ENCODE results near the gene ALG14. TPM values are rescaled to one million over a fixed set of nuclear protein-coding genes. Genes with fewer than 3 reads are reported as not detected.
"Not testable (repeated sequence)": the region's sequence is repeated elsewhere in the genome, so short reads cannot be mapped to it uniquely, and the experiment has no call there.

The ALG14 gene
- total RNA-seq, 1 donor from 2014 or later = 0.74 TPM

- H3K4me3 ChIP-seq = no peak overlapping the region
- H3K9me3 ChIP-seq = no peaks in the 10 kb centered on the region
- DNase-seq (ENCODE audit: extremely low spot score in 2 of 2) = no peak
- H3K27me3 ChIP-seq = no peaks in the 10 kb centered on the region
- TF ChIP-seq CTCF (IDR thresholded peaks at IDR 0.05) = no peak
- TF ChIP-seq POLR2A (IDR thresholded peaks at IDR 0.05) = no peak
- no peak for TF ChIP-seq POLR2AphosphoS5 (IDR thresholded peaks at IDR 0.05; ENCODE audit: insufficient read depth in 1 of 2, low read depth in 1 of 2)
- intact Hi-C loops (cut with DNase I) = no loop called here
- no peaks in the 10 kb centered on the region for H3K36me3 ChIP-seq
- peak overlapping the region; percentile 61 for H3K27ac ChIP-seq
- H3K4me1 ChIP-seq = peaks cover 24% of the 10 kb centered on the region
Measured at GRCh38 chr1:95002164-95002539, 70.6 kb downstream of the ALG14 start.

DNA sequence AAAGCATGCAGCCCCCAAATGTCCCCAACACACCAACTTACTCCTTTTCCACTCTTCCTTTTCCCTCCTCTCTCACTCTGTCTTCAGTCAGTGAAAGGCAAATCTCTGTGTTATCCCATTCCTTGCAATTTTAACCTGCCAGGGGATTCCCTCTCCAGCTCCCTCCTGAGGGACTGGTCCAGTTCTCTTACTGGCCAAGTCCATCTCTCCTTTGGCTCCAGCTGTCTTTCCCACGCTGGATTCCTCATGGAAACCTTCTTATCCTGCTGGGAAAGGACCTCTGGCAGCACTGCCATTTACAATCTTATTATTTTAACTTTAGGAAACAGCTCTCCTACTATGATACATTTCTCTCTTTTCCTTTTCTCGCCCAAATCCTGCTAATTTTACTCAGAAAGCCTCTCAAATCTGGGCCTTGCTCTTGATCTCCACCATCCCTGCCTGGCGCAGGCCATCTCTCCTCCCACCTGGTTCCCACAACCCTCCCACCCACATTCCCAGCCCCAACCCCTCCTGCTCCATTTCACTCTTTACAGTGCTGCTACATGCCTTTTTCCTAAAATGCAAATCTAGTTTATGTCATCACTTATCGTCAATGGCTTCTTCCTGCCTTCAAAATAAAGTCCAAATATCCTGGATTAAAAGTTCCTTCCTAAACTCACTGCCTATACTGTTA, 73.2 kb downstream of the ALG14 start:
- Histone ChIP-seq H3K36me3 (no peaks in the 10 kb centered on the region), H3K27ac (no peak overlapping the region), H3K4me3 (no peak overlapping the region), H3K9me3 (no peaks in the 10 kb centered on the region), H3K27me3 (no peaks in the 10 kb centered on the region), H3K4me1 (peaks cover 25% of the 10 kb centered on the region)
- no peak for TF ChIP-seq POLR2AphosphoS5 (IDR thresholded peaks at IDR 0.05; ENCODE audit: insufficient read depth in 1 of 2, low read depth in 1 of 2)
- DNase-seq (ENCODE audit: extremely low spot score in 2 of 2) = no peak
- intact Hi-C loops (cut with DNase I) = no loop called here

GRCh38 chr1:94998748-94999147, 74.0 kb downstream of the ALG14 start:
- Histone ChIP-seq H3K27ac (no peak overlapping the region), H3K4me1 (peaks cover 34% of the 10 kb centered on the region), H3K36me3 (no peaks in the 10 kb centered on the region), H3K27me3 (no peaks in the 10 kb centered on the region), H3K4me3 (no peak overlapping the region), H3K9me3 (no peaks in the 10 kb centered on the region)
- intact Hi-C loops (cut with DNase I) = no loop called here
- DNase-seq (ENCODE audit: extremely low spot score in 2 of 2) = no peak
- TF ChIP-seq POLR2AphosphoS5 (IDR thresholded peaks at IDR 0.05; ENCODE audit: insufficient read depth in 1 of 2, low read depth in 1 of 2) (no peak), POLR2A (IDR thresholded peaks at IDR 0.05) (no peak), CTCF (IDR thresholded peaks at IDR 0.05) (no peak)

DNA sequence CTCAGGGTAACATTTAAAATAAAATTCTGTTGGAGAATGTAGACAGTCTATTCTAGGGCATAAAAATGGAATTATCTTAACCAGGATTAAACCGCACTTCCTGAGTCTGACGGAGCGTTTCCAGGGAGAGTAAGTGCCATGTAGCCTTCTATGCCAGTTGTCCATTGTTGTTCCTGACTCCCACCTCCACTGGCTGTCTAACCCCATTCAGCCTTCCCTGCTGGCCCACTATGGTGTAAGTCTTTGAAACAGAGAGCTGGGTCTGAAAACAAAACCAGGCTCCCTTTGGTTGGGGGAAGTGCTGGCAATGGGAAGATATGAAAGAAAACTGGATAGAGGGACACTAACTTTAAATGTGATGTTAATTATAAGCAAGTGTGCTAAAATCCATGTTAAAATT, 74.6 kb downstream of the ALG14 start:
- TF ChIP-seq CTCF (IDR thresholded peaks at IDR 0.05) = no peak
- no peak for TF ChIP-seq POLR2AphosphoS5 (IDR thresholded peaks at IDR 0.05; ENCODE audit: insufficient read depth in 1 of 2, low read depth in 1 of 2)
- no peak for TF ChIP-seq POLR2A (IDR thresholded peaks at IDR 0.05)
- intact Hi-C loops (cut with DNase I) = no loop called here
- Histone ChIP-seq H3K36me3 (no peaks in the 10 kb centered on the region), H3K4me1 (peaks cover 29% of the 10 kb centered on the region), H3K9me3 (no peaks in the 10 kb centered on the region), H3K27ac (no peak overlapping the region), H3K4me3 (no peak overlapping the region), H3K27me3 (no peaks in the 10 kb centered on the region)
- no peak for DNase-seq (ENCODE audit: extremely low spot score in 2 of 2)

DNA sequence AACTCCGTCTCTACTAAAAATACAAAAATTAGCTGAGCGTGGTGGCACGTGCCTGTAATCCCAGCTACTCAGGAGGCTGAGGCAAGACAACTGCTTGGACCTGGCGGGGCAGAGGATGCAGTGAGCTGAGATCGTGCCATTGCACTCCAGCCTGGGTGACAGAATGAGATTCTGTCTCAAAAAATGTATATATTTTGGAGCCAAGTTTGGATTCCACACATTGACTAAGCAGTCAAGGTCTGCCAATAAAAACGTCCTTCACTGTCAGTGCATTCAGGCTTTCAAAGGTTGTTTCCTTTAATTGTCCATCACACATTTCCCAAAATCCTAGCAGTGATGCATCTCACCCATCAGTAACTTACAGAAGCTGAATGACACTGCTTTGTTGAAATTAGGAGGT, 77.2 kb downstream of the ALG14 start:
- H3K4me3 ChIP-seq; intact Hi-C loops (cut with DNase I); H3K27me3 ChIP-seq; H3K36me3 ChIP-seq; H3K9me3 ChIP-seq; H3K27ac ChIP-seq; DNase-seq (ENCODE audit: extremely low spot score in 2 of 2): not testable (repeated sequence)
- peaks cover 18% of the 10 kb centered on the region for H3K4me1 ChIP-seq

DNA sequence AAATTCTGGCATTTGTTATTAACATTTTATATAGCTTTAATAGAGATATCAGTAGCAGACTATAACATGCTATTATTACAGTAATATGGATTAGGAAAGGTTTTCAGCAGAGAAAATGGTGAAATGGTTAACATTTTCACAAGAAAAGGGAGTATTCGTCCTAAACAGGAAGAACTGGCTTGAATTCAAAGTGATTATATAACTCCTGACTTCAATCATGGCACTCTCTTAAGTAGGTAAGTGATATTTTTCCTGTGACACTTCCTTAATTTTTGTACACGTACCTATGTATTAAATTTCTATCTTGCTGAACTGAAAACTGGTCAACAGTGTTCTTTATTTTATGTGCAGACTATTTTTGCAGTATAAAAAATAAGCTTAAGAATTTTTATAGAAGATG, 77.9 kb downstream of the ALG14 start:
- TF ChIP-seq POLR2A (IDR thresholded peaks at IDR 0.05) = no peak
- TF ChIP-seq POLR2AphosphoS5 (IDR thresholded peaks at IDR 0.05; ENCODE audit: insufficient read depth in 1 of 2, low read depth in 1 of 2) = peak in 1 of 2 donors; percentile 12
- H3K36me3 ChIP-seq = no peaks in the 10 kb centered on the region
- no peaks in the 10 kb centered on the region for H3K9me3 ChIP-seq
- no peak for DNase-seq (ENCODE audit: extremely low spot score in 2 of 2)
- intact Hi-C loops (cut with DNase I) = no loop called here
- peak overlapping the region; percentile 50 for H3K27ac ChIP-seq
- H3K4me1 ChIP-seq = peaks cover 18% of the 10 kb centered on the region
- H3K27me3 ChIP-seq = no peaks in the 10 kb centered on the region
- H3K4me3 ChIP-seq = no peak overlapping the region
